ENCODE results near the gene RAD23A. TPM values are rescaled to one million over a fixed set of nuclear protein-coding genes. Genes with fewer than 3 reads are reported as not detected.

RAD23A gene
- total RNA-seq, result 51.1 and 72.2 TPM in 2 replicates
- 46.2 and 62.5 TPM in 2 replicates for polyA plus RNA-seq
- polyA plus RNA-seq (2012), result 96.7 and 122 TPM in 2 replicates
- polyA minus RNA-seq (ENCODE audit: low replicate concordance), result 171 and 199 TPM in 2 replicates

DNA sequence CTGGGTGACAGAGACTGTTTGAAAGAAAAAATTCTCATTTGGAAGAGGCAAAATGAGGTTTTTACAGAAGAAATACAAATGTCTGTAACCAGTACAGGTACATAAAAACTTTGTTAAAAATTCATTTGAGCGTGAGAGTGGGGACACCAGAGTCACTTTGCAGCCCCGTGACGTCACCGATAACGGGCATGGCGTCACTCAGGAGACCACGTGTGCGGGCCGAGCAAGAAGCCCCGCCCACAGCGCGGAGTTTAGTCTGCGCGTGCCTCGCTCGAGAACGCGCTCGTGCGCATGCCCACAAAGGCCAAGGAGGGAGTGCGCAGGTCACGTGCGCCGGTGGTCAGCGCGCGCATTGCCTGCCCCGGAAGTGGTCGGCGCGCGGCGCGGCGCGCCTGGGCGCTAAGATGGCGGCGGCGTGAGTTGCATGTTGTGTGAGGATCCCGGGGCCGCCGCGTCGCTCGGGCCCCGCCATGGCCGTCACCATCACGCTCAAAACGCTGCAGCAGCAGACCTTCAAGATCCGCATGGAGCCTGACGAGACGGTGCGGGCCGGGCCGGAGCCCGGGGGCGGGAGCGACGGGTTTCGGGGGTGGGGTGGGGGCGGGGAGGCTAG lies at the start of gene RAD23A:
Gene RAD23A (plus strand): TSS at position 384 of the 613 bp plus-strand sequence. CDS start 87 bp downstream, at position 471.
- H3K4me3 ChIP-seq (replicated peaks in 1 of 4; ENCODE audit: control extremely low read depth in 1 of 4, insufficient read depth in 1 of 4, low read depth in 3 of 4, low read length in 4 of 4), result peak within 1 kb of the TSS; percentile 84 to 99 (median 88)
- peaks cover 15% of the 10 kb centered on the region for H3K4me1 ChIP-seq (ENCODE audit: control insufficient read depth, extremely low read depth, insufficient read depth, low read length)
- H3K36me3 ChIP-seq (ENCODE audit: control insufficient read depth, insufficient read depth, low read length), result peaks cover 48% of the 10 kb centered on the region
- H2AFZ ChIP-seq (ENCODE audit: low read length), result no peak within 1 kb of the TSS
- H3K27ac ChIP-seq (ENCODE audit: insufficient read depth, low read length), result peak within 1 kb of the TSS; percentile 89
- peak within 1 kb of the TSS; percentile 99 for H3K4me2 ChIP-seq (ENCODE audit: extremely low read depth, insufficient read depth, low read length)
- TF ChIP-seq EZH2 (IDR thresholded peaks at IDR 0.05; ENCODE audit: low read length, missing control alignments), result no peak
- TF ChIP-seq, protein P1, sequence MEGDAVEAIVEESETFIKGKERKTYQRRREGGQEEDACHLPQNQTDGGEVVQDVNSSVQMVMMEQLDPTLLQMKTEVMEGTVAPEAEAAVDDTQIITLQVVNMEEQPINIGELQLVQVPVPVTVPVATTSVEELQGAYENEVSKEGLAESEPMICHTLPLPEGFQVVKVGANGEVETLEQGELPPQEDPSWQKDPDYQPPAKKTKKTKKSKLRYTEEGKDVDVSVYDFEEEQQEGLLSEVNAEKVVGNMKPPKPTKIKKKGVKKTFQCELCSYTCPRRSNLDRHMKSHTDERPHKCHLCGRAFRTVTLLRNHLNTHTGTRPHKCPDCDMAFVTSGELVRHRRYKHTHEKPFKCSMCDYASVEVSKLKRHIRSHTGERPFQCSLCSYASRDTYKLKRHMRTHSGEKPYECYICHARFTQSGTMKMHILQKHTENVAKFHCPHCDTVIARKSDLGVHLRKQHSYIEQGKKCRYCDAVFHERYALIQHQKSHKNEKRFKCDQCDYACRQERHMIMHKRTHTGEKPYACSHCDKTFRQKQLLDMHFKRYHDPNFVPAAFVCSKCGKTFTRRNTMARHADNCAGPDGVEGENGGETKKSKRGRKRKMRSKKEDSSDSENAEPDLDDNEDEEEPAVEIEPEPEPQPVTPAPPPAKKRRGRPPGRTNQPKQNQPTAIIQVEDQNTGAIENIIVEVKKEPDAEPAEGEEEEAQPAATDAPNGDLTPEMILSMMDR (conservative IDR thresholded peaks at IDR 0.05 in 1 of 2, IDR thresholded peaks at IDR 0.05 in 1 of 2; ENCODE audit: low read depth in 1 of 2, low read length in 2 of 2), result no peak
- no peaks in the 10 kb centered on the region for H3K9me3 ChIP-seq (ENCODE audit: control insufficient read depth, insufficient read depth, low read depth, low read length)
- H3K79me2 ChIP-seq (ENCODE audit: control insufficient read depth, insufficient read depth, low read length), result peaks cover 57% of the 10 kb centered on the region
- H3K9ac ChIP-seq (ENCODE audit: insufficient read depth, low read length), result peak within 1 kb of the TSS; percentile 78
- DNase-seq (ENCODE audit: low read depth in 2 of 2), result peak; percentile 96 to 99
- peaks cover under 1% of the 10 kb centered on the region for H4K20me1 ChIP-seq (ENCODE audit: control insufficient read depth, extremely low read depth, insufficient read depth, low read length)
- no peaks in the 10 kb centered on the region for H3K27me3 ChIP-seq (ENCODE audit: control insufficient read depth, insufficient read depth, low read length)

DNA sequence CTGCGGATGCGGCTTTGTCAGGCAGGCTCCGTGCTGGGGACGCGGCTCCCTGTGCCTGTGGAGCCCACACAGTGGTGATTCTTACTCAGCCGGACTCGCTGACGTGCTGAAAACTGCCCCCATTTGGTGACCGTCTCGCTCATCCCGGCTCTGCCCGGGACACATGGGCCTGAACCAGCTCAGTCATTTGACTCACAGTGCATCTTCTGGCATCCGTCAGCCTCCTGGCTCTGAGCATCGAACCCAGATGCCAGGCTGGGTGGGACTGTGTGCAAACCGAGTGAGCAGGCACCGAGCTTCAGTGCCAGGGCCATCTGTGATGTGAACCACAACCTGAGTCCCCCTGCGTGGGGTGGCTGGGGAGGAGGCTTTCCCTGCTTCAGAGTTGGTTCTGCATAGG lies 49.2 kb upstream of the RAD23A start:
- no peaks in the 10 kb centered on the region for H3K27me3 ChIP-seq (ENCODE audit: control insufficient read depth, insufficient read depth, low read length)
- no peak for DNase-seq (ENCODE audit: low read depth in 2 of 2)
- H3K4me2 ChIP-seq (ENCODE audit: extremely low read depth, insufficient read depth, low read length), result no peak overlapping the region
- no peaks in the 10 kb centered on the region for H3K36me3 ChIP-seq (ENCODE audit: control insufficient read depth, insufficient read depth, low read length)
- peaks cover 1% of the 10 kb centered on the region for H3K79me2 ChIP-seq (ENCODE audit: control insufficient read depth, insufficient read depth, low read length)
- H4K20me1 ChIP-seq (ENCODE audit: control insufficient read depth, extremely low read depth, insufficient read depth, low read length), result no peaks in the 10 kb centered on the region
- no peaks in the 10 kb centered on the region for H3K9me3 ChIP-seq (ENCODE audit: control insufficient read depth, insufficient read depth, low read depth, low read length)
- H3K4me1 ChIP-seq (ENCODE audit: control insufficient read depth, extremely low read depth, insufficient read depth, low read length), result peaks cover 3% of the 10 kb centered on the region
- H2AFZ ChIP-seq (ENCODE audit: low read length), result no peak overlapping the region
- H3K4me3 ChIP-seq (replicated peaks in 1 of 4; ENCODE audit: control extremely low read depth in 1 of 4, insufficient read depth in 1 of 4, low read depth in 3 of 4, low read length in 4 of 4), result no peak overlapping the region
- no peak overlapping the region for H3K9ac ChIP-seq (ENCODE audit: insufficient read depth, low read length)
- H3K27ac ChIP-seq (ENCODE audit: insufficient read depth, low read length), result no peak overlapping the region
- TF ChIP-seq, protein P1 (conservative IDR thresholded peaks at IDR 0.05 in 1 of 2, IDR thresholded peaks at IDR 0.05 in 1 of 2; ENCODE audit: low read depth in 1 of 2, low read length in 2 of 2), result no peak
- no peak for TF ChIP-seq EZH2 (IDR thresholded peaks at IDR 0.05; ENCODE audit: low read length, missing control alignments)

DNA sequence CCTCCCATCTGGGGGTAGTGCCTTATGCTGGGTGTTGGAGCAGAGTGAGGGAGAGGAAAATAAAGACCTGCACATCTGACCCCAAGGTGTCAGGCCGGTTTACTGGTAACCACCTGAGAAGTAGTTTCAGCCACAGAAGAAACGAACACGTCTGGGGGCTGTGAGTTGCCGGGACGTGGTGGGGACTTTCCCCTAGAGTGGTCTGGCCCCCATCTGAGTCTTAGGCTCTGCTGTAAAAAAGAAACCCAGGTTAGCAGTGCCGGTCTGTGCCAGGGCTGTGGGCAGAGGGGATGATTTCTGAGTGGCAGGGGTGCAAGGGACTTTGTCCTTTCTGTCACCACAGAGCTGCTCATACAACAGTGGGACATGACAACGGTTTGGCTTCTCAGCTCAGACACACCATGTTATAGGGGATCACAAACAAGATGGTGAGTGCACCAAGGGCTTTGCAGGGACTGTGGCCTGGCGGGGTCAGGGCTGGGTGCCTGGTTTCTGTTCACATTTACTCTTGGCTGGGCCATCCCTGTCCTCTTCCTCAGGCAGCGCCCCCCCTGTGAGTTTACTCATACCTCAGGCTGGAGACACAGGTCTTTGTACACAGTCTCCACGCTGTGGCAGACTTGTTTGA lies 45.7 kb upstream of the RAD23A start:
- H3K27ac ChIP-seq (ENCODE audit: insufficient read depth, low read length), result no peak overlapping the region
- no peaks in the 10 kb centered on the region for H4K20me1 ChIP-seq (ENCODE audit: control insufficient read depth, extremely low read depth, insufficient read depth, low read length)
- no peak for DNase-seq (ENCODE audit: low read depth in 2 of 2)
- H3K79me2 ChIP-seq (ENCODE audit: control insufficient read depth, insufficient read depth, low read length), result no peaks in the 10 kb centered on the region
- no peaks in the 10 kb centered on the region for H3K9me3 ChIP-seq (ENCODE audit: control insufficient read depth, insufficient read depth, low read depth, low read length)
- no peak overlapping the region for H3K9ac ChIP-seq (ENCODE audit: insufficient read depth, low read length)
- TF ChIP-seq, protein P1 (conservative IDR thresholded peaks at IDR 0.05 in 1 of 2, IDR thresholded peaks at IDR 0.05 in 1 of 2; ENCODE audit: low read depth in 1 of 2, low read length in 2 of 2), result no peak
- TF ChIP-seq EZH2 (IDR thresholded peaks at IDR 0.05; ENCODE audit: low read length, missing control alignments), result no peak
- H3K4me2 ChIP-seq (ENCODE audit: extremely low read depth, insufficient read depth, low read length), result no peak overlapping the region
- no peaks in the 10 kb centered on the region for H3K4me1 ChIP-seq (ENCODE audit: control insufficient read depth, extremely low read depth, insufficient read depth, low read length)
- H3K36me3 ChIP-seq (ENCODE audit: control insufficient read depth, insufficient read depth, low read length), result no peaks in the 10 kb centered on the region
- H3K4me3 ChIP-seq (replicated peaks in 1 of 4; ENCODE audit: control extremely low read depth in 1 of 4, insufficient read depth in 1 of 4, low read depth in 3 of 4, low read length in 4 of 4), result no peak overlapping the region
- H2AFZ ChIP-seq (ENCODE audit: low read length), result no peak overlapping the region
- H3K27me3 ChIP-seq (ENCODE audit: control insufficient read depth, insufficient read depth, low read length), result no peaks in the 10 kb centered on the region
